HG03097 (cell line): ENCODE measurements around the gene USP7.

Source experiments
- ATAC-seq: cut with Tn5 transposase; IDR thresholded peaks from one replicate; pipeline ENCODE4 v1.9.1; 2021; ENCODE audit not compliant: unreplicated experiment, low FRiP score

Gene USP7

DNA sequence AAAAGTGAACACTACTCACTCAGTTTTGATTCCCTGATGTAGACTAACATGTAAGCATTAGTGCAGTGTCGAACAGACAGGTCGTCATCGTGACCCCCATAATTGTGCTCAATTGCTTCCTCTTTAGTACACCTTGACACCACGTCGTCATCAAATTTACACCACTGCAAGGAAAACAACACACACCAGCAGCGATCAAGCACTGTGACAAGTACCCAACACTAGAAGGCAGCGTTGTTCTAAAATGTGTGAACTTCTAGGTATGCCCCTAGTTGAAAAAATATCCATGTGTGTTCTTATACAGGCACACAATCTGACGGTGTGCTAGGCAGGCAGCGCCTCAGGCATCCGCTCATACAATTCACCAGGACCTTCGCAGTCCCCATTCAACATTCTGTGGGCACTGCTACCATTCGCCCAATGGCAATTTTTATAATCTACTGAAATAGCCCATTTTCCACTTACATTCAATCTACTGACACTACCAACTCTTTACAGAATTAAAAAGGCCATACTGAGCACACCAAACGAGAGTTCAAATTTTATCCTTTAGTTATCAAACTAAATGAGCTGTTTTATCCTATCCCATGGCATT lies 58.4 kb downstream of the USP7 start:
- no peak for ATAC-seq

DNA sequence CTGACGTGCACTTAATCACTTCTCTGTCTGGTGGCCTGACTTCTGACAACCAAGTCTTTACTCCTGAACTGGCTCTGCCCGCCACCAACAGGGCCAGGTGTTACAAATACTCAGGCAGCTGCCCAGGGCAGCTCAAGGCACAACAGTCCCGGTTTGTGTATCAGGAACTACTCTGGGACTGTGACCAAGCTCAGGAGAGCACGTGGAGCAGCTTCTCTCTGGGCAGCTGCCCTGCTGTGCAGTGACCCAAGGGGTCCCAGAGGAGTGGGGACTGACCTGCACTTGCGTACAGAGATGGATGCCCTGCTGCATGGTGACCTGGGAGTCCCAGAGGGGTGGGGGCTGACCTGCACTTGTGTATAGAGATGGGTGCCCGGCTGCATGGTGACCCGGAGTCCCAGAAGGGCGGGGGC lies 59.7 kb downstream of the USP7 start:
- ATAC-seq, result no peak

DNA sequence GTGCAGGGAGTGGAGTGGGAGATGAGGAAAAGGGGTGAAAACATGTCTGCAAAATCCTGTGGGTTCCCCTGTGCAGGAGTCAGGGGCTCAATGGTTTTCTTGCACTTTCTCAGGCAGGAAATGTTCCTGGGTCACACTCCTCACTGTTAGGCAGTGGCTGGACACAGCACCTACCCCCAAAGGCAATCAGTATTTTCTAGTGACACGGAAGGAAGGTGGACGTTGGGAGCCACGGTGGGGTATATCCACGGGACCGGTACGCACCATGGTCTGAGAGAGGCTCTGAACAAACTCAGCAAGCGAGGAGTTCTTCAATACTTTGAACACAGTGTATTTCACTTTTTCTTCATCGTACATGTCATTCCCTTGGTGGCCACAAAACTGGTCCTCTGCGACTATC lies 60.7 kb downstream of the USP7 start:
- ATAC-seq, result no peak

DNA sequence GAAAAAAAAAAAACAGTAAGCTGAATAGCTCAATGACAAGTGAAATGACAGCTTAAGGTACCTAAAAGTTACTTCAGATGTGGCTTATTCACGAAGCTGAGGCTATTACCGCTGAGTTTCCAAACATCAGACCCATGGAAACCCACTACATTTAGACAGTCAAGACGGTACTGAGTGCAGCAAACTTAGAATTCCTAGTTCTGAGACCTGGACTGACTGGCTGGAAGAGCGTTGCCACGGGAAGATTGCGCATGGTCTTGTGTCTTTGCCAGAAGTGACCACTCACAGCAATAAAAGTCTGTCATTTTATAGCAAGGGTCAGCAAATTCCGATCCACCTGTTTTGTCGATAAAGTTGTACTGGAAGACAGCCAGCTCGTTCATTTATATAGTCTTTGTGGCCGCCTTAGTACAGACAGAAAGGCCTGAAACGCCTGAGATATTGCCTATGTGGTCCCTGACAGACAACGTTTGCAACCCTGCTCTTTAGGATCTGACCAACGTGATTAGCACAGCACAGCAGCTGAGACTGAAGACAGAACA lies 62.3 kb downstream of the USP7 start:
- ATAC-seq, result no peak

DNA sequence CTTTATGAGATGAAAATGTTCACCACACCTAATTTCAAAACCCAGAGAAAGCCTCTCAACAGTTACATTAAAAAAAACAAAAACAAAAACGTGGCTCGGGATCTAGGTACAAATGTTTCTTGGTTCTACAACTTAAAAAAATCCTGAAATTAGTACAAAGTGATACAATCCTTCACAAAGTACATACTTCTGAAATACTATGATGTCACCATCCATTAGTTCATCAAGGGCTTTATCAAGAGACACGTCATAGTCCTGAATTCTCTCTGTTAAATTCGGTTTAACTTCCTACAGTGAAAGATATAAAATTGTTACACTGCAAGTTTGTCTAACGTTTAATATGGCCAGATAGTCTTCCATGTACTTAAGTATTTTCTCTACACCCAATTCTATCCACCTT lies 63.4 kb downstream of the USP7 start:
- no peak for ATAC-seq

DNA sequence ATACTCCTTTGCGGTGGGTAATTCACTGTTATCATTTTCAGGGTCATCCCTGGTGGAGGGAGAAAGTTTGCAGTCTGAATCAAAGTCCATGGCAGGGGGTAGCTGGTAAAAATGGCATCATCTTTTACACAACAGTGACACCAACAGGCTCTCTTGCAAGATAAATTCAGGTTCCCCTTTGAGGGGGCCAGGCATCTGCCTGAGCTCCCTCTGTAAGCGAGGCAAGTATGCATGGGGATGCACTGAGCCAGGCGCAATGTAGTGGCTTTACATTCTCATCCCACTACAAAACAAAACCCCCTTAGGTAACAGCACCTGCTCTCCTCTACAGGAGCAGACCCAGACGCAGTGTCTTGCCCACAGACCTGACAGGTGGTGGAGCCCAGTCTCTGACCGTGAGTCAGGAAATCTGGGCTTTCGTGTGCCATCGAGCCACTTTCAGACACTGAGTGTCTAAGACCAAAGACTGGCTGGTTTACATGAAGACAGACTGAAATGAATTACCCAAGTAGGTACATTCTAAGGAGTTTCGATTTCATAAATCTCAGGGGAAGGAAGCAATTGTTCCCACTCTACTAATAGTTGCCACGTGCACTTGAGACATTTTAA lies 63.9 kb downstream of the USP7 start:
- ATAC-seq, result no peak

DNA sequence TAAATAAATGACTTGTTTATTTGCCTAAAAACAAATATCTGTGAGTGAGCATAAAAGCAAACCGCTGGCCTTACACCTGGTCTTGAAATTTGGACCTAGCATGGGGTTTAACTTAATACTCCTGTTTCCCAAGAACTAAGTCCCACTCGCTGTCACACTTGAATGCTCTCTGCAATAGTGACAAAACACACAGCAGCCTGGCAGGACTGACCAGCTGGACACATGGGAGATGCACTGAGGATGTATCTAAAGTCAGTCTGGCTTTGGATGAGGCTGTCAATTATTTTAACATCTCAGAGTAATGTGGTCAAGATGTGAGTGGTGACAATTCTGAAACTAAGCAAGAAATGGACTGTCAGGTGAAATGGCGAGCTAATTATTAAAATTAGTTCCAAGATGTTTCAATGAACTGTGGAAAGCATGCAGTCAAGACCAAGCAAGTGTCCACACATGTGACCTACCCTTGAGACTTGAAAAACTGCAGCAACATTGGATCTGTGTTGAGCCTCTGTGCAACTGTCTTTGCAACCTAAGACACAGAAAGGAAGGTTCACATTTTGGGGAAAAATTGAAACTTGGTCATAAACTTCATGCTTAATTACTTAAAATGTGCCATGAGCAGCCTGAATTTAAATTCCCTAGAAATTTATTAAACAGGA lies 64.9 kb downstream of the USP7 start:
- no peak for ATAC-seq

DNA sequence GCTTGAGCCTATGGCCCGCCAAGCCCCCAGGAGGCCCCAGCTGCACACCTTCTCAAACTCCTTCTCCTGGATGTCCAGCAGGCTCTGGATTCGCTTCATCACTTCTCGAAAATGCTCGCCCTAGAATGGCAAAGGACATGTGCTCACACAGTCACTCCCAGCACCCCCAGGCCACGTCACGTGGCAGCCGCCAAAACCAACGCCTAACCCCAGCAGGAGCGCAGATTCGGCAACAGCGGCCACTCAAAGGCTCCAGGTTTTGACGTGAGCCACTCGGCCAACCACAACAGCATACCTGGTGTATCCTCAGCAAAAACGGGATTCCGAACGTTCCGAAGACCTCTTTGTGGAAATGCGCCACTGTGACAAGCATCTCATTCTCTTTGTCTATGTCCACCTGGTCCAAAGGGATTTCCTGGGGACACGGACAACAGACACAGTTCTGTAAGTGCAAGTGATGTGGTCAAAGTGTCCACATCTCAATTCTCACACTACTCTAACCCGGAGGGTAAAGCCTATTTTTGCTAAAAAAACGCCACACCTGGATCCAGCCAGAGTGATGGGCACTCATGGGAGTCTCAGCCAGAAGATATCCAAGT lies 68.9 kb downstream of the USP7 start:
- ATAC-seq, result no peak

DNA sequence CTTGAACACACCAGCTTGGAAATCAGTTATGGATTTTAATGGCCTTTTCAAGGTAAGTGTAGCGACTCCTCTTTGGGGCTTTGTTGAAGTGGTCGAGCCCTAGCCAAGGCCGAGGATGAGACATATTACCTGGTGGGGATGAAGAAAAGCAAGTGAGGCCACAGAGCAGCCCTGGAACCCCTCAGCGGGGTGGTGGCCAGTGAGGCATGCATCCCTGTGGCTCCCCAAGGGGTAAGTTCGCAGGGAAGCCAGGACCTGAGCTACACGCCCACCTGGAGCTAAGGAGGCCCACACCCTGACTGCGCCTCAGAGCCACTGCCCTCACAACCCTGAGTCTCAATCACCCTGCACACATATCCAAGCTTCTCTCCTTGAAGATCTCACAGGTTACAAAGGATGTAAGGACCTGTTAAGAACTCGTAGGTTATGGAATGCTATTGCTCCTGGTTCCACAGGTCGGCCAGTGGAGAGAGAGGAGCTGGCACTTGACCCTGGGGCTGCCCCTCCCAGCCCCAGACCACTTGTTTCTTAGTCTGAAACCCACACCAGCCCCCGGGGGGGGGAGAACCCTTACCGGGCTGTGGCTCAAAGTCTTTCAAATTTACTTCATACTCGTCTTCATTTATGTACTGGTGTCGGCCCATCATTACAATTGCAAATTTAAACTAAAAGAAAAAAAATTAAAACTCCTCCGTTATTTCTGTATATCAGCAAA lies 69.6 kb downstream of the USP7 start:
- no peak for ATAC-seq

DNA sequence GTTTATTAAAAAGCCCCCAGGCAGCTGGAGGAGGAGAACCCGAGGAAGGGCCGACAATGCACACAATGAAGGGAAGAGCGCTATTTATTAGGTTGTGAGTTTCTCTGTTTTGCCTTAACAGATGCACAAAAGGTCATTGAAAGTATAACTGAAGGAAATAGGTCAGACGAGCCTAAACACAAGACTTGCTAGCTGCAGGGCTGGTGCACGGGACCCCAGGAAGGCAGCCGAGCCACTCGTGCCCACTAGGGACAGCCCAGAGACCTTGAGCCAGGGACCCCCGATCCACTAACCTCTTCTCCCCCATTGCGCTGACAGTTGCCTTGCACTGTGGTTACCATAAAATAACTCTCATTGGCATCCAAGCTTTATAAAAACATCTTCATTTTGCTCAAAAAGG lies 70.3 kb downstream of the USP7 start:
- ATAC-seq, result no peak

DNA sequence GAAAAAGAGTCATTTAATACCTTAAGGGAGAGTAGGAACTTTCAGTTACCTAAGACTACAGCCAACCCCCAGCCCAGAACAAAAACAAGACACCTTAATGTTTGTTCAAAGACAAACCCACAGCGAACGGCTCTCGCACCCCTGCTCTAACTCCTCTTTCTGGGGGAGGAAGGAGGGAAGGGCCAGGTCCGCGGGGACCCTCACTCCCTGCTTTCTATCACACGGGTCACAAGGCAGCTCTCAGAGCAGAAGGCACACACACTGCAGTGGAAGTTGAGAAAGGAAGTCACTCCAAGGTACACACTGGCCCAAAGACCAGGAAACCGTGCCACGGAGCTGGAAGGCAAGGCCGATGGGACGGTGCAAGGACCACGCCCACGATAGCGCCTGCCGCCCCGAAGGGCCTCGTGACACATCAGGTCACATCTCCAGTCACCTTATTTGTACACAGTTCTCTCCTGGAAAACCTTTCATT lies 71.6 kb downstream of the USP7 start:
- peak; percentile 23 for ATAC-seq

DNA sequence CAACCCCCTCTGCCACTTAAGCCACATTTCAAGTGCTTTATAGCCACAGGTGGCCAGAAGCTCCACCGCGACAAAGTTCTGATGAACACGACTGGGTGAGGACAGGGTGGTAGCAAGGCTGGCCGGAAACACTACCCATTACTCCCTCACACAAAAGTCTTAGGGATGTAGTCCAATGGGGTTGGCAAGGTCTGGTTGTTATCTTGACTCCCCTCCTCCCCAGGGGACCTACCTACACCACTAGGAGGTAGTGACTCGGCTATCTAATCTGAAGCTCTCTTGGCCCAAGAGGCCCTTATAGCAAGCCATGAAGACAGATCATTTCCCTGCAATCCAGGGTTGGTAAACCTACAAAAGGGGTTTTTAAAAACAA lies 73.2 kb downstream of the USP7 start:
- ATAC-seq, result no peak

DNA sequence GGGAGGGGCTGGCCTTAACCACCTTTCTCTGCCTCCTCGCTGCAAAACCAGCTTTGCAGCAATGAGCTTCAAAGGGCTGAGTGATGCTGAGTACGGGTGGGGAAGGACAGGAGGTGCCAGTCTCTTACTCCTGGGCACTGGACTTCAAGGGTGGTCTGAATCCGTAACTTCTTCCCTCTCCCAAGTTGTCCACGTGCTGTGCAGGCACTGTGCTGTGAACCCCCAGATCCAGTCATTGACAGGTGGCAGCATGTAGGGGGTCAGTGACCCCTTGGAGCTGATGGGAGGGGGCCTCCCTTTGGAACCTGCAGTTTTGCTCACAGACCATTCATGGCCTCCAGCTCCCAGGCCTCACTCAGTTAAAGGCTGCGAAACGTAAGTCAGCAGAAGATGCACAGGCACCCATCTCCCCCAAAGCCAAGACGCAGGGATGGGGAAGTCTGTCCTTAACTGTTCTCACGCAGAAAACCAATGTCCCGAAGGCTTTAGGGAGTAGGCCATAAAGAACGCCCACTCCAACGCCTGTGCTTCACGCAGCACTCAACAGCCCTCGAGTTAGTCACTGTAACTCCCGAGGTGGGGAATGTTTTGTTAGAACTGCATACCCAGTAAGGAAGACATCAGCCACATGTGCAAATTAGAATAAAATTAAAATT lies 73.7 kb downstream of the USP7 start:
- no peak for ATAC-seq

DNA sequence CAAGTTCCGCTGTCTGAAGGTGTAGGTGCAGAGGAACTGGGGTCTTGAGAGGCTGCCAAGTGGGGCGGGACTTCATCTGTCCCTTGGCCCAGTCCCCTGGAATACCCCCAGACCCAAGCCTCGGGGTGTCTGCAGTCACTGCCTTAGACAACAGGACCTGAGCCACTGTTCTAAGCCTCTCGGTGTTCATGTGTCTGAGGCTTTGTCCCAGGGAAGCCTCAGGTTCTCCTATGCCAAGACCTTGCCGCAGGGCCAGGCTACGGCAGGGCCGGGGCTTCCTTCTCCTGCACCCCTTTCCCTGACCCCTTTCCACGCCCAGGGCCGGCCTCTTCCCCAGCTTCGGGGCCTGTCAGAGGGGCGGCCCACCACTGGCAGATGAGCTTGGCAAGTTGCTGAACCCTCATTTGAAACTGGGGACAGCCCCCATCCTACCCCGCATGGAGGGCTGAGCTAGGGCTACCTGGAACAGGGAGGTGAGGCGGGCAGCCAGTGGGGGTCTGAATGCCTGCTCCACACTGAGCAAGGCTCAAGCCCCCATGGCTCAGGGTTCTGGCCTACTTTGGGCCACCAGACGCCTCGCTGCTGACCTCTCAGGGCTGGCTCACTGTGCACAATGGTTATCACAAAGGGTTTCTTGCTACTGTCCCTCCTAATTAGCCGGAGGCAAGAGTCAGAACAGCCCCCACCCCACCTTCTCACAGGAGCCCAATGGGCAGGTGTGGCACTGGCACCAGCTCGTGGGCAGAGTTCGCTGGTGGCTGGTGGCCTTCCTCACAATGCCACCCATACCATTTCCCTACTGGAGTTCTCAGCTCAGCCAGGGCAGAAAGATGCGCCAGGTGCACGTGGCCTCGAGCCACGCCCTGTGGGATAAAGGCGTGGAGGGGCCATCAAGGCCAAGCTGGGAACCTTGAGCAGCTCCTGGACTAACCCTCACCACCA lies 74.5 kb downstream of the USP7 start:
- no peak for ATAC-seq

DNA sequence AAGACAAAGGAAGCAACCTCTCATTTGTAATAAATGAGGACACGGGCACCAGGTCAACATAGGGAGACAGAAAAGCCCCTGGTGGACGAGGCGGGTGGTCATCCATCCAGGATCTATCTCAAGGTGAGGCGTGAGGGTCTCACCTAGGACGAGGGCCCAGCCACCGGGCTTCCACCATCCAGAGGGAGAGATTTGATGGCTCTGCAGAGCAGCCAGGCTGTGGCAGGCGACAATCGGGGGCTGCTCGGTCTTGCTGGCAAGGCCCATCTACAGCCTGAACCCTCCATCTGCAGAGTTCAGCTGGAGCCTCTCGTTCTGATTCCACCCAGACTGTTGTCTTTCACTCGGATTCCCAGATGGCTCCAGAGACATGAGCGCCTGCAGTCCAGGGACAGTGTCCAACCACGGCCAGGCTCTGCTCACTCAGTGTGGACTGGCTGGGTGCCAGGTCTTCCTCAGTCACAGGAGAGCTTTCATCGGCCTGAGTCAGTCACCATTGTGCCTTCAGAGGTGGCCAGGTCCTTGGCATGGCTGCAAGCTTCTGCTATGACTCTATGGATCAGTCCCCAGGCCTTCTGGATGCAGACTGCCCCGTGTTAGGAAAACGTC lies 75.7 kb downstream of the USP7 start:
- ATAC-seq, result no peak

DNA sequence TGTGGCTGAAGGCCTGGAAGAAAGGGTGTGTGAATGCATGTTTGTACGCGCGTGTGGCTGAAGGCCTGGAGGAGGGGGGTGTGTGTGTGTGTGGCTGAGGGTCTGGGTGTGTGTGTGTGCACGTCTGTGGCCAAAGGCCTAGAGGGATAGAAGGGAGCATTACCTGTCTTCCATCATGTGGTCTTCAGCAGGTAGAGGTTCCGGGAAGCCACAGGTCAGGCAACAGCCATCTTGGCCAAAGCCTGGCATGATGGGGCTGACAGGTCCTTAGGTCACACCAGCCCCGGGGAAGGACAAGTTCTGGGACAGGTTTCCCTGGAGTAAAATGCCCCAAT lies 76.3 kb downstream of the USP7 start:
- no peak for ATAC-seq

DNA sequence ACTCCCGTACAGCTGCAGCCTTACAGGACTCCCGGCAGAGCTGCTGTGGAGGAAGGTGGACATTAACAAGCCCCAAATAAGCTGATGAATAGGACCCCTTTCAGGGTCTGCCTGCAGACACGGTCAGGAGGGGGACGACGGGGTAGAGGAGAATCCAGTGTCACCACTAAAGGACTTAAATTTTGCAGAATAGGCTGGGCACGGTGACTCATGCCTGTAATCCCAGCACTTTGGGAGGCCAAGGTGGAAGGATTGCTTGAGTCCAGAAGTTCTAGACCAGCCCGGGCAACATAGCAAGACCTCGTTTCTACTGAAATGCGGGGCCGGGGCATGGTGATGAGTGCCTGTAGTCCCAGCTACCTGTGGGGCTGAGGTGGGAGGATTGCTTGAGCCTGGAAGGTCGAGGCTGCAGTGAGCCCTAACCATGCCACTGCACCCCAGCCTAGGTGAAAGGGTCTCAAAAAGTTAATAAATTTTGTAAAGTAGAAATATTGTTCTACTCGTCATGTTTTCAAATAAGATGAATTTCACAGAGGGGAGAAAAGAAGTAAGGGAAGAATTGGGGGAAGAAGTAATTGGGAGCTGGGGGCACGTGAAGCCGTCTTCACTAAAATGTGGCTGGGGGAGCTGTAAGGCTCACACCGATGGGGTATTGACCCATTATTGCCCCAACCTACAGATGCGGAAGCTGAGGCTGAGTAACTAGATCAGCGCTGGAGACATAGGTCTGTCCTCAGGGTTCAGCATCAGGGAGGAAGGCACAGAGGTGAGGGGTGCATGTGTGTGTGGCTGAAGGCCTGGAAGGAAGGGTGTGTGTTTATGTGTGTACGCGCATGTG lies 76.9 kb downstream of the USP7 start:
- ATAC-seq, result no peak
